ENCODE results near the gene CMTM2. TPM values are rescaled to one million over a fixed set of nuclear protein-coding genes. Genes with fewer than 3 reads are reported as not detected.
A peak's percentile ranks its signal among the peaks of the same experiment; 100 is the strongest.

The CMTM2 gene
- total RNA-seq, 1 experiment from 2014 or later = not detected

DNA sequence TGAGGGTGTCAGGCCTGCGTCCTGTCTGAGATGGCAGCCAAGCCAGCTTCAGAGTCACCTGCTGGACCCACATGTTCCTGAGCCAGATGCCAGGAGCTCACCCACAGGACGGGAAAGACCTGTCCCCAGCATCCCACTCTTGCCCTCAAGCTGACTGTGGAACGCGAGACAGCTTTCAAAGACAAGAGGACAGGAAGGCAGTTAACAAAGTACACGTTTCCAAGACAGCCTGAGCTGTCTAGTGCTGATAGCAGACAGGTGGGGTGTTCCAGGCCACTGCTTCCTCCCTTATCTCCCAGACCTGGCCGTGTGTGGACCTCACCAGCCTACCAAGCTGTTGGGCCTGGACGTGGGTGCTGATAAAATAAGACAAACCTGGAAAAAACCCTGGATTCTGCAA, 38.5 kb downstream of the CMTM2 start:
- Histone ChIP-seq H3K9me3 (ENCODE audit: control insufficient read depth, insufficient read depth, low read depth, low read length) (no peaks in the 10 kb centered on the region), H3K4me3 (ENCODE audit: low read depth in 2 of 2, low read length in 2 of 2) (no peak overlapping the region), H3K36me3 (ENCODE audit: control insufficient read depth, insufficient read depth, low read length) (peaks cover 2% of the 10 kb centered on the region), H3K4me1 (ENCODE audit: control insufficient read depth, insufficient read depth, low read length) (peaks cover 41% of the 10 kb centered on the region), H3K27me3 (ENCODE audit: control insufficient read depth, insufficient read depth, low read length) (no peaks in the 10 kb centered on the region), H3K27ac (ENCODE audit: low read length) (peak overlapping the region; percentile 51)
- TF ChIP-seq POLR2AphosphoS5 (IDR thresholded peaks at IDR 0.05; ENCODE audit: low read depth, low read length) (no peak), REST (IDR thresholded peaks at IDR 0.05; ENCODE audit: insufficient read depth in 1 of 2, low read depth in 2 of 2, low read length in 1 of 2) (no peak), SIN3A (IDR thresholded peaks at IDR 0.05; ENCODE audit: borderline replicate concordance, insufficient read depth, low read depth, low read length) (no peak)
- TF ChIP-seq, protein P1, sequence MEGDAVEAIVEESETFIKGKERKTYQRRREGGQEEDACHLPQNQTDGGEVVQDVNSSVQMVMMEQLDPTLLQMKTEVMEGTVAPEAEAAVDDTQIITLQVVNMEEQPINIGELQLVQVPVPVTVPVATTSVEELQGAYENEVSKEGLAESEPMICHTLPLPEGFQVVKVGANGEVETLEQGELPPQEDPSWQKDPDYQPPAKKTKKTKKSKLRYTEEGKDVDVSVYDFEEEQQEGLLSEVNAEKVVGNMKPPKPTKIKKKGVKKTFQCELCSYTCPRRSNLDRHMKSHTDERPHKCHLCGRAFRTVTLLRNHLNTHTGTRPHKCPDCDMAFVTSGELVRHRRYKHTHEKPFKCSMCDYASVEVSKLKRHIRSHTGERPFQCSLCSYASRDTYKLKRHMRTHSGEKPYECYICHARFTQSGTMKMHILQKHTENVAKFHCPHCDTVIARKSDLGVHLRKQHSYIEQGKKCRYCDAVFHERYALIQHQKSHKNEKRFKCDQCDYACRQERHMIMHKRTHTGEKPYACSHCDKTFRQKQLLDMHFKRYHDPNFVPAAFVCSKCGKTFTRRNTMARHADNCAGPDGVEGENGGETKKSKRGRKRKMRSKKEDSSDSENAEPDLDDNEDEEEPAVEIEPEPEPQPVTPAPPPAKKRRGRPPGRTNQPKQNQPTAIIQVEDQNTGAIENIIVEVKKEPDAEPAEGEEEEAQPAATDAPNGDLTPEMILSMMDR (IDR thresholded peaks at IDR 0.05) = no peak
- in situ Hi-C loops (cut with HindIII; ENCODE audit: low pct_unique_long_range_greater_than_20kb, low sequenced_read_pairs) (no loop called here), intact Hi-C loops (cut with micrococcal nuclease; ENCODE audit: unreplicated experiment) (no loop called here)
- CTCF ChIA-PET = interaction anchor here (0.6 kb wide), 1 partner anchor 43 kb away, joined by 3 read pairs; no protein-coding TSS in a partner anchor
- BruUV-seq (replicated peaks) = no TSS peak
- ATAC-seq (no peak), DNase-seq (ENCODE audit: low read depth, low spot score) (no peak)
- POLR2A ChIA-PET = no interaction called here

- BruUV-seq (replicated peaks) = no TSS peak
- H3K4me1 ChIP-seq (ENCODE audit: control insufficient read depth, insufficient read depth, low read length) = peaks cover 41% of the 10 kb centered on the region
- DNase-seq (ENCODE audit: low read depth, low spot score) = peak; percentile 81
- H3K27ac ChIP-seq (ENCODE audit: low read length) = peak overlapping the region; percentile 67
- no peak for TF ChIP-seq TCF7L2 (IDR thresholded peaks at IDR 0.05; ENCODE audit: low read depth, low read length)
- TF ChIP-seq, protein P1 (IDR thresholded peaks at IDR 0.05) = no peak
- no peak for TF ChIP-seq SIN3A (IDR thresholded peaks at IDR 0.05; ENCODE audit: borderline replicate concordance, insufficient read depth, low read depth, low read length)
- TF ChIP-seq POLR2AphosphoS5 (IDR thresholded peaks at IDR 0.05; ENCODE audit: low read depth, low read length) = no peak
- no peak for TF ChIP-seq REST (IDR thresholded peaks at IDR 0.05; ENCODE audit: insufficient read depth in 1 of 2, low read depth in 2 of 2, low read length in 1 of 2)
- ChIA-PET POLR2A (no interaction called here), CTCF (interaction anchor here (0.6 kb wide), 2 partner anchors 42 to 1416 kb away, joined by 3 read pairs; no protein-coding TSS in a partner anchor)
- no peaks in the 10 kb centered on the region; the same call in 1 of the 2 replicates for H3K36me3 ChIP-seq (ENCODE audit: control insufficient read depth, insufficient read depth, low read length)
- ATAC-seq = peak; percentile 87
- intact Hi-C loops (cut with micrococcal nuclease; ENCODE audit: unreplicated experiment) = no loop called here
- no peaks in the 10 kb centered on the region for H3K27me3 ChIP-seq (ENCODE audit: control insufficient read depth, insufficient read depth, low read length)
- in situ Hi-C loops (cut with HindIII; ENCODE audit: low pct_unique_long_range_greater_than_20kb, low sequenced_read_pairs) = no loop called here
- no peaks in the 10 kb centered on the region for H3K9me3 ChIP-seq (ENCODE audit: control insufficient read depth, insufficient read depth, low read depth, low read length)
- H3K4me3 ChIP-seq (ENCODE audit: low read depth in 2 of 2, low read length in 2 of 2) = no peak overlapping the region
Observed at GRCh38 chr16:66618588-66619375, 39.5 kb downstream of the CMTM2 start.

Data from Panc1 (cell line).